ENCODE results near the gene UNC5CL.

UNC5CL gene

DNA sequence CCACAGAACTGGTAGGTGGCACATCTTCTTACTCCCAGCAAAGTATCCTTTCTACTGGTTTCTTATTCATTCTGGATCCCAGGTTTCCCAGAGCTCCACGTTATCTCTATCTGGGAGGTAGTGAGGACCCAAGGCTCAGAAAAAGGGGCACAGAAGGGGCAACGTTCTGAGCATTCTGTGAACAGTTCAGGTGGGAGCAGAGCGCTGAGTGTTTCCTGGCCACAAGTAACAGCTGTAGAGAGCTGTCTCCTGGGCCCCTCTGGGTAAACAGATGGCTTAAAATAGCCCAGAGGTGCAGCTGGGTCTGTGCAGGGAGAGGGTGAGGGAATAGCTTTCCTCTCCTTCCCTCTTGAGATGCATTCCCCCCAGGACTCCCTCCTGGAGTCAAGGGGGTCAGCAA lies 16.1 kb upstream of the UNC5CL start:
- DNase-seq (ENCODE audit: low read depth in 2 of 2): no peak
- no peak overlapping the region for H3K4me3 ChIP-seq (replicated peaks in 1 of 2; ENCODE audit: low read depth in 2 of 2, low read length in 2 of 2)
- TF ChIP-seq, protein P1, sequence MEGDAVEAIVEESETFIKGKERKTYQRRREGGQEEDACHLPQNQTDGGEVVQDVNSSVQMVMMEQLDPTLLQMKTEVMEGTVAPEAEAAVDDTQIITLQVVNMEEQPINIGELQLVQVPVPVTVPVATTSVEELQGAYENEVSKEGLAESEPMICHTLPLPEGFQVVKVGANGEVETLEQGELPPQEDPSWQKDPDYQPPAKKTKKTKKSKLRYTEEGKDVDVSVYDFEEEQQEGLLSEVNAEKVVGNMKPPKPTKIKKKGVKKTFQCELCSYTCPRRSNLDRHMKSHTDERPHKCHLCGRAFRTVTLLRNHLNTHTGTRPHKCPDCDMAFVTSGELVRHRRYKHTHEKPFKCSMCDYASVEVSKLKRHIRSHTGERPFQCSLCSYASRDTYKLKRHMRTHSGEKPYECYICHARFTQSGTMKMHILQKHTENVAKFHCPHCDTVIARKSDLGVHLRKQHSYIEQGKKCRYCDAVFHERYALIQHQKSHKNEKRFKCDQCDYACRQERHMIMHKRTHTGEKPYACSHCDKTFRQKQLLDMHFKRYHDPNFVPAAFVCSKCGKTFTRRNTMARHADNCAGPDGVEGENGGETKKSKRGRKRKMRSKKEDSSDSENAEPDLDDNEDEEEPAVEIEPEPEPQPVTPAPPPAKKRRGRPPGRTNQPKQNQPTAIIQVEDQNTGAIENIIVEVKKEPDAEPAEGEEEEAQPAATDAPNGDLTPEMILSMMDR (IDR thresholded peaks at IDR 0.05; ENCODE audit: low read depth, low read length): no peak

- TF ChIP-seq, protein P1 (IDR thresholded peaks at IDR 0.05; ENCODE audit: low read depth, low read length): no peak
- no peak overlapping the region for H3K4me3 ChIP-seq (replicated peaks in 1 of 2; ENCODE audit: low read depth in 2 of 2, low read length in 2 of 2)
- DNase-seq (ENCODE audit: low read depth in 2 of 2): no peak
These were observed 15.5 kb upstream of the UNC5CL start for GRCh38 chr6:41054511-41054910.

GRCh38 chr6:41053041-41053440 lies 14.0 kb upstream of the UNC5CL start, which contains the start of gene APOBEC2:
TSS of gene APOBEC2 (plus strand) at chr6:41053202. CDS start at chr6:41053348, 146 bp downstream.
- TF ChIP-seq, protein P1 (IDR thresholded peaks at IDR 0.05; ENCODE audit: low read depth, low read length): no peak
- no peak within 1 kb of the TSS for H3K4me3 ChIP-seq (replicated peaks in 1 of 2; ENCODE audit: low read depth in 2 of 2, low read length in 2 of 2)
- DNase-seq (ENCODE audit: low read depth in 2 of 2): no peak

DNA sequence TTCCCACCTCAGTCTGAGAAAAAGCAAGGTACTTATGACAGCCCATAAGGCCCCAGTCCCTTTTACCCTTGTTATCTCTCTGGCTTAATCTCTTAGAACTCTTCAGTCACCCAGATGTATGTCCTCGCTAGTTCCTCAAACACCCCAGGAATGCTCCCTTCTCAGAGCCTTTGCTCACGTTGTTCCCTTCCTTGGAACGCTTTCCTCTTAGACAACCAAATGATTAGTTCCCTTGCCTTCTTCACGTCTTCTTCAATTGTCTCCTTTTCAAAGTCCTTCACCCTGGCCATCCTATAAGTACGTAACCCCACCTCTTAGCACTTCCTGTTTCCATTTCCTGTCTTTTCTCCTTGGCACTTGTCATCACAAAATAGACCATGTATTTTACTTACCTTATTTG lies 12.9 kb upstream of the UNC5CL start:
- TF ChIP-seq, protein P1 (IDR thresholded peaks at IDR 0.05; ENCODE audit: low read depth, low read length): no peak
- no peak overlapping the region for H3K4me3 ChIP-seq (replicated peaks in 1 of 2; ENCODE audit: low read depth in 2 of 2, low read length in 2 of 2)
- no peak for DNase-seq (ENCODE audit: low read depth in 2 of 2)

DNA sequence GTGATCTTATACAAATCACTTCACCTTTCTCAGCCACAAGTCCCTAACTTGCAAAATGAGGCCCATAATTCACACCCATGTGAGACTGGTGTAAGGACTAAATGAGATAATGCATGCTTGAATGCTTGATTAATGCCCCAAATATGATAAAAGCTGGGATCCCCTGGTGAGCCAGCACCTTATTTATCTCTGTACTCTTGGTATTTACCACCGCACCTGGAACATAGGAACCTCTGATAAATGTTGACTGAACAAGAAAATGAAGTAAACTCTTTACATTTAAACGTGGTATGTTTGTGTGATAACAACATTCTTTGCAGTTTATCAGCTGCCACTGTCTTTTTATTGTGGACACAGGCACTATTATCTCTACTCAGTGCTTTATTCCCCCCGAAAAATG lies 11.5 kb upstream of the UNC5CL start:
- DNase-seq (ENCODE audit: low read depth in 2 of 2): no peak
- H3K4me3 ChIP-seq (replicated peaks in 1 of 2; ENCODE audit: low read depth in 2 of 2, low read length in 2 of 2): no peak overlapping the region
- TF ChIP-seq, protein P1 (IDR thresholded peaks at IDR 0.05; ENCODE audit: low read depth, low read length): no peak

GRCh38 chr6:41049955-41050354 lies 10.9 kb upstream of the UNC5CL start:
- TF ChIP-seq, protein P1 (IDR thresholded peaks at IDR 0.05; ENCODE audit: low read depth, low read length): no peak
- H3K4me3 ChIP-seq (replicated peaks in 1 of 2; ENCODE audit: low read depth in 2 of 2, low read length in 2 of 2): no peak overlapping the region
- no peak for DNase-seq (ENCODE audit: low read depth in 2 of 2)

GRCh38 chr6:41049521-41049920 lies 10.5 kb upstream of the UNC5CL start:
- TF ChIP-seq, protein P1 (IDR thresholded peaks at IDR 0.05; ENCODE audit: low read depth, low read length): no peak

More at GRCh38 chr6:41049521-41049920, 10.5 kb upstream of the UNC5CL start:
- no peak overlapping the region for H3K4me3 ChIP-seq (replicated peaks in 1 of 2; ENCODE audit: low read depth in 2 of 2, low read length in 2 of 2)
- DNase-seq (ENCODE audit: low read depth in 2 of 2): no peak

All from cardiac fibroblast (primary cell).